NCI-H2171 treated with DMSO at 0.1 percent for 48 hours (cell line): ENCODE data around the gene MAPKAP1.

ENCODE experiments used
- DNase-seq: peaks from one replicate; lab custom pipeline; 2025; lab: John Stamatoyannopoulos, UW

MAPKAP1 gene

GRCh38 chr9:125536167-125536772 lies 170.7 kb downstream of the MAPKAP1 start:
- no peak for DNase-seq

GRCh38 chr9:125534971-125535701 lies 171.9 kb downstream of the MAPKAP1 start:
- no peak for DNase-seq

GRCh38 chr9:125532812-125533594 lies 174.0 kb downstream of the MAPKAP1 start:
- no peak for DNase-seq

- no peak for DNase-seq
Observed at GRCh38 chr9:125532412-125532811, 174.6 kb downstream of the MAPKAP1 start.

GRCh38 chr9:125529589-125530515 lies 177.2 kb downstream of the MAPKAP1 start:
- no peak for DNase-seq

- DNase-seq, result no peak
Observed at GRCh38 chr9:125529107-125529506, 177.9 kb downstream of the MAPKAP1 start.

GRCh38 chr9:125527471-125528002 lies 179.5 kb downstream of the MAPKAP1 start:
- DNase-seq, result no peak

- DNase-seq, result no peak
Observed at GRCh38 chr9:125525921-125526631, 180.9 kb downstream of the MAPKAP1 start.

- no peak for DNase-seq
Observed at GRCh38 chr9:125524583-125525355, 182.2 kb downstream of the MAPKAP1 start.

- DNase-seq, result no peak
Observed at GRCh38 chr9:125523681-125524080, 183.3 kb downstream of the MAPKAP1 start.

GRCh38 chr9:125522328-125522725 lies 184.7 kb downstream of the MAPKAP1 start:
- no peak for DNase-seq

GRCh38 chr9:125521462-125522327 lies 185.3 kb downstream of the MAPKAP1 start:
- DNase-seq, result no peak

GRCh38 chr9:125519734-125520133 lies 187.3 kb downstream of the MAPKAP1 start:
- no peak for DNase-seq

GRCh38 chr9:125517577-125517976 lies 189.4 kb downstream of the MAPKAP1 start:
- DNase-seq, result no peak

GRCh38 chr9:125515983-125516940 lies 190.7 kb downstream of the MAPKAP1 start:
- no peak for DNase-seq

GRCh38 chr9:125515281-125515680 lies 191.7 kb downstream of the MAPKAP1 start:
- DNase-seq, result no peak

- DNase-seq, result no peak
Observed at GRCh38 chr9:125514468-125514867, 192.5 kb downstream of the MAPKAP1 start.
